Measurements from ENCODE around the gene RTRAF. TPM values are rescaled to one million over a fixed set of nuclear protein-coding genes. Genes with fewer than 3 reads are reported as not detected.

Gene RTRAF
- total RNA-seq, 2 experiments from 2014 or later = 194 to 217 TPM

DNA sequence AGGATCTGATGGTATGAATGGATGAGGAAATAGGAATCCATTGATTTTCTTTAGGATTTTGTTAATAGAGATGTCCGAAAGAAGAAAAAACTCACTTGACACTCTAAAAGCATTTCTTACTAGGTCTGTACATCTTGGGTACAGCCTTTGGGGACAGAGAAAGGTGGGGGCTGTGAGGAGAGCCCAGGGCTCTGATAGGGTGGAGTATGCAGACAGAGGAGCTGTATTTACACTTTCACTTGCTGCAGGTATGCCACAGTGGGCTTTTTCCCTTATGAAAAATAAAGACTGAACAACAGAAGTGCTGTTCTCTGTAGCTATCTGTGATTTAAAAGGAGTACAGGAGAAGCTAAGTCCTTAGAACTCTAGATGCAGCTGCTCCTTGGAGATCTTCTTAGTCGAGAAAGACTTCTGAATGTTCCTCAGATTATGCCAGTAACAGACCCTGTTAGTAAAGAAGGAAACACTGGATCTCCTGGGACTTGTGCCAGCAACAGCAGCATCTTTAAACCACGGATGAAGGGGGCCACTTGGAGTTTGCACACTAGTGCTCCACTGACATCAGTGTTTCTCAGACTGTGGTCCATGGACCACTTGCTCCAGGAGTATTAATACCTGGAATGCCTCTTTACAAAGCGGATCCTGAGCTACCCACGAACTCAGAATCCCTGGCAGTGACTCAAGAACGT is 19.4 kb upstream of the RTRAF start:
- POLR2A ChIA-PET = no interaction called here
- H3K9me3 Mint-ChIP-seq = no peaks in the 10 kb centered on the region
- H3K36me3 Mint-ChIP-seq (ENCODE audit: low read depth) = peaks cover 25% of the 10 kb centered on the region
- no peaks in the 10 kb centered on the region for H3K4me1 Mint-ChIP-seq
- CTCF ChIA-PET = interaction anchor here (2.1 kb wide), 1 partner anchor 11 kb away, joined by 5 read pairs; no protein-coding TSS in a partner anchor
- no peak overlapping the region for H3K27ac Mint-ChIP-seq
- no peak for DNase-seq
- H3K27me3 Mint-ChIP-seq = no peaks in the 10 kb centered on the region
- no peak overlapping the region for H3K4me3 Mint-ChIP-seq

- no peak overlapping the region for H3K27ac Mint-ChIP-seq
- no peak for DNase-seq
- no peaks in the 10 kb centered on the region for H3K4me1 Mint-ChIP-seq
- no peaks in the 10 kb centered on the region for H3K27me3 Mint-ChIP-seq
- H3K4me3 Mint-ChIP-seq = no peak overlapping the region
- ChIA-PET CTCF (interaction anchor here (1.8 kb wide), 1 partner anchor 9 kb away, joined by 7 read pairs; no protein-coding TSS in a partner anchor), POLR2A (interaction anchor here (0.6 kb wide), 1 partner anchor 626 kb away, joined by 10 read pairs; no protein-coding TSS in a partner anchor)
- H3K36me3 Mint-ChIP-seq (ENCODE audit: low read depth) = peaks cover 23% of the 10 kb centered on the region
- no peaks in the 10 kb centered on the region for H3K9me3 Mint-ChIP-seq
These were observed 16.8 kb upstream of the RTRAF start for GRCh38 chr14:51972566-51972965.

GRCh38 chr14:51977075-51977474 is 12.3 kb upstream of the RTRAF start:
- DNase-seq = no peak
- Mint-ChIP-seq H3K27me3 (no peaks in the 10 kb centered on the region), H3K27ac (no peak overlapping the region), H3K9me3 (no peaks in the 10 kb centered on the region), H3K4me1 (peaks cover 18% of the 10 kb centered on the region), H3K4me3 (no peak overlapping the region), H3K36me3 (ENCODE audit: low read depth) (no peaks in the 10 kb centered on the region)
- ChIA-PET CTCF (interaction anchor here (1.3 kb wide), 1 partner anchor 38 kb away, joined by 3 read pairs; no protein-coding TSS in a partner anchor), POLR2A (interaction anchor here (0.7 kb wide), 1 partner anchor 59 kb away, joined by 3 read pairs; no protein-coding TSS in a partner anchor)

- CTCF ChIA-PET = interaction anchor here (0.6 to 2.8 kb wide), 8 partner anchors 11 to 326 kb away, joined by 3 to 9 read pairs (median 4); partner anchors contain the start of gene FRMD6
These were observed 10.7 kb upstream of the RTRAF start for GRCh38 chr14:51978681-51979085.

GRCh38 chr14:51979088-51979709 is 10.1 kb upstream of the RTRAF start:
- POLR2A ChIA-PET = interaction anchor here (0.6 kb wide), 1 partner anchor 155 kb away, joined by 3 read pairs; no protein-coding TSS in a partner anchor
- Mint-ChIP-seq H3K4me3 (no peak overlapping the region), H3K27me3 (no peaks in the 10 kb centered on the region), H3K36me3 (ENCODE audit: low read depth) (no peaks in the 10 kb centered on the region), H3K4me1 (peaks cover 18% of the 10 kb centered on the region), H3K27ac (no peak overlapping the region), H3K9me3 (no peaks in the 10 kb centered on the region)
- DNase-seq = peak; percentile 86
- CTCF ChIA-PET = interaction anchor here (0.6 to 2.8 kb wide), 10 partner anchors 10 to 327 kb away, joined by 3 to 9 read pairs (median 4); partner anchors contain the start of gene FRMD6

More at GRCh38 chr14:51978681-51979085, 10.7 kb upstream of the RTRAF start:
- DNase-seq = no peak
- Mint-ChIP-seq H3K4me3 (no peak overlapping the region), H3K36me3 (ENCODE audit: low read depth) (no peaks in the 10 kb centered on the region), H3K4me1 (peaks cover 18% of the 10 kb centered on the region), H3K27ac (no peak overlapping the region), H3K27me3 (no peaks in the 10 kb centered on the region), H3K9me3 (no peaks in the 10 kb centered on the region)
- POLR2A ChIA-PET = interaction anchor here (0.6 kb wide), 1 partner anchor 154 kb away, joined by 3 read pairs; no protein-coding TSS in a partner anchor

DNA sequence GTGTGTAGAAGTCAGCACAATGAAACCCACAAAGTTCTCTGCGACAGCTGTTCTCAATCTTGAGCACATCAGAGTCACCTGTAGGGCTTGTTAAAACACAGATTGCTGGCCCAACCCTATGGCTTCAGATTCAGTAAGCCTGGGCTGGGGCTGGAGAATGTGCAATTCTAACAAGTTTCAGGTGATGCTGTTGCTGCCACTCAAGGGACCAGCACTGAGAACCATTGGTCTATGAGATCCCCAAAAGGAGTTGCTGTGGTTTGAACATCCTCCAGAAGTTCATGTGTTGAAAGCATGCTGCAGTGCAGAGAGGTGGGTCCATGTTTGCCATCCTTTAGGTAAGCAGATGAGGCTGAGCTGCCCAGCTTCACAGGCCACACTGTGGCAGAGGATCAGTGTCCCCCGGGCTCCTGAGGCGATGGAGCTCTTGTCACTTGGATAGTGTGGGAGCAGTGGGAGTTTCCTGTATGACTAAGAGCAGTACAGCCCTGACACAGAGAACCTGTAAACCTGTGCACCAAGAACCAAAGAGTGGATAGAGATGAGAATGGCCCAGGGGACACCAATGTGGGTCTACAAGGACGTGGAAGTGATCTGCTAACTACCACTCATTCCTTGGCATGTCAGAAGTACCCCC is 8.0 kb upstream of the RTRAF start:
- Mint-ChIP-seq H3K27me3 (no peaks in the 10 kb centered on the region), H3K27ac (no peak overlapping the region), H3K4me1 (peaks cover 18% of the 10 kb centered on the region), H3K4me3 (no peak overlapping the region), H3K36me3 (ENCODE audit: low read depth) (no peaks in the 10 kb centered on the region), H3K9me3 (no peaks in the 10 kb centered on the region)
- CTCF ChIA-PET = interaction anchor here (1.7 to 2.1 kb wide), 3 partner anchors 9 to 175 kb away, joined by 3 to 7 read pairs (median 5); no protein-coding TSS in a partner anchor
- POLR2A ChIA-PET = no interaction called here
- no peak for DNase-seq

DNA sequence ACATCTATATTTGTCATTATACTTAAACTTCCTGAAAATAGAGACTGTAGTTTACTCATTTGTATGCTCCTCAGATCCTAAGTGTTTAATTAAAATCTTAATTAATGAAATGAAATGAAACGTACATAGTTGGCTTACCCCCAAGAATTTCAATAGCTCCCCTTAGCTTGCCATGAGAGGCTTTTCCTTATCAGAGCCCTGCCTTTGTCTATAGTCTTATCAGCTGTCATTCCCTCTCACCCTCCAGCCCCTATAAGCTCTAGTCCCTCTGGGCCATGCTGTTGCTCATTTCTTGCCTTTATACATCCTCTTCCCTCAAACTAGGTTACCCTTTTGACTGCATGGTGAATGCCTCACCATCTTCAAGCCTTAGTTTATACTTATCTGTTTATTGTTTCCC is 1.1 kb upstream of the RTRAF start:
- peaks cover 18% of the 10 kb centered on the region for H3K36me3 Mint-ChIP-seq (ENCODE audit: low read depth)
- POLR2A ChIA-PET = no interaction called here
- H3K4me3 Mint-ChIP-seq = peak overlapping the region; percentile 95

GRCh38 chr14:51990488-51990887 is 1.1 kb downstream of the RTRAF start:
- Mint-ChIP-seq H3K36me3 (ENCODE audit: low read depth) (peaks cover 35% of the 10 kb centered on the region), H3K4me1 (peaks cover 44% of the 10 kb centered on the region), H3K27ac (peak overlapping the region; percentile 90), H3K4me3 (peak overlapping the region; percentile 95), H3K27me3 (no peaks in the 10 kb centered on the region), H3K9me3 (no peaks in the 10 kb centered on the region)
- DNase-seq = no peak
- POLR2A ChIA-PET = no interaction called here
- CTCF ChIA-PET = interaction anchor here (0.6 kb wide), 1 partner anchor 342 kb away, joined by 3 read pairs; no protein-coding TSS in a partner anchor

More for the DNA sequence above, 1.1 kb upstream of the RTRAF start:
- peaks cover 29% of the 10 kb centered on the region for H3K4me1 Mint-ChIP-seq
- CTCF ChIA-PET = no interaction called here
- DNase-seq = no peak
- no peaks in the 10 kb centered on the region for H3K27me3 Mint-ChIP-seq
- peak overlapping the region; percentile 90 for H3K27ac Mint-ChIP-seq
- no peaks in the 10 kb centered on the region for H3K9me3 Mint-ChIP-seq

GRCh38 chr14:51993285-51993920 is 4.1 kb downstream of the RTRAF start:
- Mint-ChIP-seq H3K9me3 (no peaks in the 10 kb centered on the region), H3K36me3 (ENCODE audit: low read depth) (peaks cover 46% of the 10 kb centered on the region), H3K27me3 (no peaks in the 10 kb centered on the region), H3K4me1 (peaks cover 48% of the 10 kb centered on the region), H3K4me3 (no peak overlapping the region), H3K27ac (peak overlapping the region; percentile 6)
- ChIA-PET CTCF (interaction anchor here (1.0 to 2.9 kb wide), 2 partner anchors 14 to 744 kb away, joined by 3 to 9 read pairs; no protein-coding TSS in a partner anchor), POLR2A (no interaction called here)
- no peak for DNase-seq

DNA sequence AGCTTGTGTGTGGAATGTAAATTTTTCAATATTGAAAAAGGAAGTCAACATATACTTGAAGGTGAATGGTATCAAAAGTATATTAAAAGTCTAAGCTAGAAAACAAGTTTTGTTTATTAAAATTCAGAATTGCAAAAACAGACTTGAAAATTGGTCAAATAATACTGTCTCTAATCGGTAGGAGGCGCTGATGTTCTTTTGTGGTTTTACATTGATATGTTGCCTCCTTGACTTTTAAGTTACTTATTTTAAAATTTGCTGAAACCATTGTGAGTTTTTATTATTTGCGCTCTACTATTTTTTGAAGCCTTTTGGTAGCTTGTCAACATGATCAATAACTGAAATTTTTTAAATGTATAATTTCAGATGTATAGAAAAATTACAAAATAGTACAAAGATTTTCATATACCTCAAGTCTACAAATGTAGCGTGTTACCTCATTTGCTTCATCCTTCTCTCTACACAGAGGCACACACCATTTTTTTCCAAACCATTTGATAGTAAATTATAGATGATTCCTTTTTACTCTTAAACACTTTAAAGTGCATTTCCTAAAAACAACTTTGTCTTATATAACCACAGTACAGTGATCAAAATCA is 6.9 kb downstream of the RTRAF start:
- Mint-ChIP-seq H3K4me1 (peaks cover 34% of the 10 kb centered on the region), H3K27me3 (no peaks in the 10 kb centered on the region), H3K9me3 (no peaks in the 10 kb centered on the region), H3K27ac (no peak overlapping the region), H3K36me3 (ENCODE audit: low read depth) (peaks cover 55% of the 10 kb centered on the region), H3K4me3 (no peak overlapping the region)
- peak; percentile 53 for DNase-seq
- POLR2A ChIA-PET = no interaction called here
- CTCF ChIA-PET = interaction anchor here (0.5 to 1.5 kb wide), 3 partner anchors 11 to 61 kb away, joined by 3 to 7 read pairs (median 3); no protein-coding TSS in a partner anchor

GRCh38 chr14:51998348-51998747 is 9.0 kb downstream of the RTRAF start:
- H3K27me3 Mint-ChIP-seq = no peaks in the 10 kb centered on the region
- no peaks in the 10 kb centered on the region for H3K9me3 Mint-ChIP-seq
- no peak overlapping the region for H3K27ac Mint-ChIP-seq
- POLR2A ChIA-PET = no interaction called here
- H3K4me3 Mint-ChIP-seq = no peak overlapping the region
- CTCF ChIA-PET = no interaction called here
- H3K36me3 Mint-ChIP-seq (ENCODE audit: low read depth) = peaks cover 60% of the 10 kb centered on the region
- peaks cover 20% of the 10 kb centered on the region for H3K4me1 Mint-ChIP-seq
- DNase-seq = no peak

DNA sequence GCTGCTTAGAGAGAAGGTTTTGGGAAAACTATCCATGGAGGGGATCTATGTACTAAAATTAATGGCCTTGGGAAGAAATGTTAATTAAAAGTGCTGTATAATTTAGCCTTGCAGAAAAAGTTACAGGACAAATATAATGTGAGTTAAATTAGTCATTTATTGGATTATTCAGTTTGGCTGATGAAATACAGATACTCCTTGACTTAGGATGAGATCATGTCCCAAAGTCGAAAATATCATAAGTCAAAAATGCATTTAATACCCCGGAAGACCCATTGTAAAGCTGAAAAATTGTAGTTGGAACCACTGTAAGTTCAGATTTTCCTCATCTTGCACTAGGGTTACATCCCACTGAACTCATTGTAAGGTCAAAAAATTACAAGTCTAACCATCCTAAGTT is 9.7 kb downstream of the RTRAF start:
- Mint-ChIP-seq H3K36me3 (ENCODE audit: low read depth) (peaks cover 58% of the 10 kb centered on the region), H3K9me3 (no peaks in the 10 kb centered on the region), H3K27ac (no peak overlapping the region), H3K4me3 (no peak overlapping the region), H3K27me3 (no peaks in the 10 kb centered on the region), H3K4me1 (peaks cover 14% of the 10 kb centered on the region)
- ChIA-PET POLR2A (no interaction called here), CTCF (no interaction called here)
- no peak for DNase-seq

Data from activated CD4-positive, alpha-beta T cell treated with anti-CD3 and anti-CD28 coated beads, Interleukin-2, amount 10 ng/mL, durations not matched to agents 7 days and 5 days (primary cell).